Body of pancreas (tissue), 4 donors: ENCODE measurements around the gene FLT3. TPM values are rescaled to one million over a fixed set of nuclear protein-coding genes. Genes with fewer than 3 reads are reported as not detected.
"Not testable (repeated sequence)": the region's sequence is repeated elsewhere in the genome, so short reads cannot be mapped to it uniquely, and the experiment has no call there.

ENCODE experiments used
- ATAC-seq: fragments of 150-250 bp; one replicate; pipeline ENCODE4 v1.9.1; 2016
- DNase-seq, 4 donors: peaks; one replicate each; pipeline ENCODE4 v3.0.0-alpha.2; 2019
- H3K27ac ChIP-seq, 4 donors: fragments of 200-600 bp; sonication (generic); 1 replicate in 3 of 4; 2 replicates in 1 of 4; pipeline versions ENCODE4 v1.5.1 to v1.6.1; 2016 to 2019; ENCODE audit warnings: mild to moderate bottlenecking in 1 of 4, mixed read lengths in 1 of 4, moderate library complexity in 1 of 4
- H3K27me3 ChIP-seq, 2 donors: fragments of 200-600 bp; sonication (generic); one replicate each; pipeline ENCODE4 v1.6.0; 2016; ENCODE audit warnings: mild to moderate bottlenecking in 1 of 2
- H3K36me3 ChIP-seq, 2 donors: fragments of 200-600 bp; sonication (generic); replicated peaks in 1 of 2; 2 replicates each; pipeline ENCODE4 v1.5.1; 2016; ENCODE audit warnings: low read depth in 2 of 2; ENCODE audit not compliant: insufficient read depth in 1 of 2
- H3K4me1 ChIP-seq: fragments of 200-600 bp; sonication (generic); one replicate; pipeline ENCODE4 v1.6.0; 2016
- H3K4me3 ChIP-seq, 2 donors: fragments of 200-600 bp; sonication (generic); 1 replicate in 1 of 2; 2 replicates in 1 of 2; pipeline ENCODE4 v1.5.1; 2016 to 2019
- H3K9me3 ChIP-seq, 3 donors: fragments of 200-600 bp; sonication (generic); 1 replicate in 2 of 3; 2 replicates in 1 of 3; pipeline ENCODE4 v1.5.1; 2016
- POLR2A ChIP-seq, 3 donors: fragments of 450-650 bp; IDR thresholded peaks; one replicate each; pipeline ENCODE4 v1.6.1; 2016; ENCODE audit warnings: antibody characterized with exemption in 3 of 3, mild to moderate bottlenecking in 2 of 3
- WGBS, 2 donors: methylation state at CpG; one replicate each; pipeline ENCODE4 v1.1.5; 2017; 5-methylcytosine and 5-hydroxymethylcytosine counted together
- intact Hi-C: fragments of 100-400 bp; cut with DNase I; formaldehyde crosslinking; loops from one replicate; pipeline ENCODE4 v1.15.1; 2023
- total RNA-seq, 2 donors: library from RNA; depleted of rRNA; stranded (reverse); fragments of >200 nt; gene quantifications; one replicate each; pipeline ENCODE4 v1.1.0, GENCODE V29; 2016
- TF ChIP-seq, protein P1 (sequence below), 7 experiments: fragments of 450-650 bp in 4 of 7; fragments of 200-600 bp in 3 of 7; sonication (generic) in 3 of 7; IDR thresholded peaks; one replicate each; pipeline ENCODE4 v1.5.1; 2016 to 2019; ENCODE audit warnings: antibody characterized with exemption in 7 of 7

Gene FLT3
- total RNA-seq, 2 donors from 2014 or later: 2.0 to 4.2 TPM

DNA sequence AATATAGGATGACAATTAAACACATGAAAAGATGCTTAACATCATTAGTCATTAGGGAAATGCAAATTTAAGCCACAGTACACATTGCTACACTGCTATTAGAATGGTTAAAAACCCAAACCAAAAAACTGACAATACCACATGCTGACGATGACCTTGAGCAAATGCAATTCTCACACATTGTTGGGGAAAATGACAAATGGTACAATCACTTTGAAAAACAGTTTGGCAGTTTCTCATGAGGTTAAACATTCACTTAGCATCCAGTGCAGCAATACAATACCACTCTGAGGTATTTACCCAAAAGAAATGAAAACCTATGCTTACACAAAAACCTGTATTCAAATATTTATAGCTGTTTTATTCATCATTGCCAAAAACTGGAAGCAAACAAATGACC is 11.3 kb downstream of the FLT3 start:
- Histone ChIP-seq H3K9me3 (no peaks in the 10 kb centered on the region), H3K27me3 (no peaks in the 10 kb centered on the region), H3K4me1 (peaks cover 22% of the 10 kb centered on the region), H3K27ac (peak overlapping the region in 3 of 4 donors; percentile 19 to 62 (median 49)), H3K36me3 (no peaks in the 10 kb centered on the region), H3K4me3 (no peak overlapping the region)
- 0 to 15% methylated on average over 1 of the region's 1 CpG for WGBS, 2 donors
- TF ChIP-seq, protein P1, sequence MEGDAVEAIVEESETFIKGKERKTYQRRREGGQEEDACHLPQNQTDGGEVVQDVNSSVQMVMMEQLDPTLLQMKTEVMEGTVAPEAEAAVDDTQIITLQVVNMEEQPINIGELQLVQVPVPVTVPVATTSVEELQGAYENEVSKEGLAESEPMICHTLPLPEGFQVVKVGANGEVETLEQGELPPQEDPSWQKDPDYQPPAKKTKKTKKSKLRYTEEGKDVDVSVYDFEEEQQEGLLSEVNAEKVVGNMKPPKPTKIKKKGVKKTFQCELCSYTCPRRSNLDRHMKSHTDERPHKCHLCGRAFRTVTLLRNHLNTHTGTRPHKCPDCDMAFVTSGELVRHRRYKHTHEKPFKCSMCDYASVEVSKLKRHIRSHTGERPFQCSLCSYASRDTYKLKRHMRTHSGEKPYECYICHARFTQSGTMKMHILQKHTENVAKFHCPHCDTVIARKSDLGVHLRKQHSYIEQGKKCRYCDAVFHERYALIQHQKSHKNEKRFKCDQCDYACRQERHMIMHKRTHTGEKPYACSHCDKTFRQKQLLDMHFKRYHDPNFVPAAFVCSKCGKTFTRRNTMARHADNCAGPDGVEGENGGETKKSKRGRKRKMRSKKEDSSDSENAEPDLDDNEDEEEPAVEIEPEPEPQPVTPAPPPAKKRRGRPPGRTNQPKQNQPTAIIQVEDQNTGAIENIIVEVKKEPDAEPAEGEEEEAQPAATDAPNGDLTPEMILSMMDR (IDR thresholded peaks at IDR 0.05): no peak
- TF ChIP-seq POLR2A (IDR thresholded peaks at IDR 0.05): no peak
- intact Hi-C loops: no loop called here
- peak in 2 of 4 donors; percentile 25 to 54 for DNase-seq
- ATAC-seq: peak; percentile 91

DNA sequence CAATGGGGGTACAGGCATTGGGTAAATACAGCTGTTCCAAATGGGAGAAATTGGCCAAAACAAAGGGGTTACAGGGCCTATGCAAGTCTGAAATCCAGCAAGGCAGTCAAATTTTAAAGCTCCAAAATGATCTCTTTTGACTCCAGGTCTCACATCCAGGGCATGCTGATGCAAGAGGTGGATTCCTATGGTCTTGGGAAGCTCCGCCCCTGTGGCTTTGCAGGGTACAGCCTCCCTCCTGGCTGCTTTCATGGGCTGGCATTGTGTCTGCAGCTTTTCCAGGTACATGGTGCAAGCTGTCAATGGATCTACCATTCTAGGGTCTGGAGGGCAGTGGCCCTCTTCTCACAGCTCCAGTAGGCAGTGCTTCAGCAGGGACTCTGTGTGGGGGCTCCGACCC is 22.6 kb downstream of the FLT3 start:
- H3K9me3 ChIP-seq, intact Hi-C loops, DNase-seq, H3K4me1 ChIP-seq, H3K27ac ChIP-seq, ATAC-seq, H3K4me3 ChIP-seq, H3K36me3 ChIP-seq, H3K27me3 ChIP-seq: not testable (repeated sequence)
- 96 to 100% methylated on average over 1 to 2 of the region's 2 CpGs for WGBS, 2 donors

DNA sequence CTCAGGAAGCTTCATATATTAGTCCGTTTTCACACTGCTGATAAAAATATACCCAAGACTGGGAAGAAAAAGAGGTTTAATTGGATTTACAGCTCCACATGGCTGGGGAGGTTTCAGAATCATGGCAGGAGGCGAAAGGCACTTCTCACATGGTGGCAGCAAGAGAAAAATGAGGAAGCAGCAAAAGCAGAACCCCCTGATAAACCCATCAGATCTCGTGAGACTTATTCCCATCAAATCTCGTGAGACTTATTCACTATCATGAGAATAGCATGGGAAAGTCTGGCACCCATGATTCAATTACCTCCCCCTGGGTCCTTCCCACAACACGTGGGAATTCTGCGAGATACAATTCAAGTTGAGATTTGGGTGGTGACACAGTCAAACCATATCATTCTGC is 23.1 kb downstream of the FLT3 start:
- Histone ChIP-seq H3K9me3 (no peaks in the 10 kb centered on the region), H3K27me3 (no peaks in the 10 kb centered on the region), H3K4me3 (no peak overlapping the region), H3K36me3 (no peaks in the 10 kb centered on the region), H3K4me1 (no peaks in the 10 kb centered on the region), H3K27ac (no peak overlapping the region)
- DNase-seq (no peak), ATAC-seq (no peak)
- 70 to 71% methylated on average over 6 of the region's 6 CpGs for WGBS, 2 donors
- TF ChIP-seq, protein P1 (IDR thresholded peaks at IDR 0.05): no peak
- TF ChIP-seq POLR2A (IDR thresholded peaks at IDR 0.05): no peak
- intact Hi-C loops: no loop called here

GRCh38 chr13:28071424-28071823 is 29.0 kb downstream of the FLT3 start:
- H3K27me3 ChIP-seq: no peaks in the 10 kb centered on the region

GRCh38 chr13:28067491-28067890 is 32.9 kb downstream of the FLT3 start:
- ATAC-seq (no peak), DNase-seq (no peak)
- H3K4me3 ChIP-seq: no peak overlapping the region
- H3K4me1 ChIP-seq: no peaks in the 10 kb centered on the region
- H3K9me3 ChIP-seq: no peaks in the 10 kb centered on the region
- 78 to 93% methylated on average over 3 of the region's 3 CpGs for WGBS, 2 donors
- H3K27me3 ChIP-seq: no peaks in the 10 kb centered on the region
- TF ChIP-seq, protein P1 (IDR thresholded peaks at IDR 0.05): no peak
- no peak for TF ChIP-seq POLR2A (IDR thresholded peaks at IDR 0.05)
- intact Hi-C loops: no loop called here
- H3K27ac ChIP-seq: no peak overlapping the region
- no peaks in the 10 kb centered on the region for H3K36me3 ChIP-seq

More at GRCh38 chr13:28071424-28071823, 29.0 kb downstream of the FLT3 start:
- TF ChIP-seq, protein P1 (IDR thresholded peaks at IDR 0.05): no peak
- no peak for TF ChIP-seq POLR2A (IDR thresholded peaks at IDR 0.05)
- ATAC-seq: no peak
- no peak overlapping the region for H3K4me3 ChIP-seq
- 71 to 92% methylated on average over 4 of the region's 4 CpGs for WGBS, 2 donors
- no peaks in the 10 kb centered on the region for H3K9me3 ChIP-seq
- no peaks in the 10 kb centered on the region for H3K4me1 ChIP-seq
- intact Hi-C loops: no loop called here
- H3K27ac ChIP-seq: no peak overlapping the region
- H3K36me3 ChIP-seq: no peaks in the 10 kb centered on the region
- no peak for DNase-seq
